Stimulated activated CD4-positive, alpha-beta T cell treated with anti-CD3 and anti-CD28 coated beads, Interleukin-2, amount 100 ng/mL, for 48 hours (primary cell): ENCODE results near the gene PAX5.

ENCODE experiments used
- DNase-seq, 2 donors: peaks; one replicate each; pipeline ENCODE4 v3.0.0-alpha.2; 2020

Gene PAX5

DNA sequence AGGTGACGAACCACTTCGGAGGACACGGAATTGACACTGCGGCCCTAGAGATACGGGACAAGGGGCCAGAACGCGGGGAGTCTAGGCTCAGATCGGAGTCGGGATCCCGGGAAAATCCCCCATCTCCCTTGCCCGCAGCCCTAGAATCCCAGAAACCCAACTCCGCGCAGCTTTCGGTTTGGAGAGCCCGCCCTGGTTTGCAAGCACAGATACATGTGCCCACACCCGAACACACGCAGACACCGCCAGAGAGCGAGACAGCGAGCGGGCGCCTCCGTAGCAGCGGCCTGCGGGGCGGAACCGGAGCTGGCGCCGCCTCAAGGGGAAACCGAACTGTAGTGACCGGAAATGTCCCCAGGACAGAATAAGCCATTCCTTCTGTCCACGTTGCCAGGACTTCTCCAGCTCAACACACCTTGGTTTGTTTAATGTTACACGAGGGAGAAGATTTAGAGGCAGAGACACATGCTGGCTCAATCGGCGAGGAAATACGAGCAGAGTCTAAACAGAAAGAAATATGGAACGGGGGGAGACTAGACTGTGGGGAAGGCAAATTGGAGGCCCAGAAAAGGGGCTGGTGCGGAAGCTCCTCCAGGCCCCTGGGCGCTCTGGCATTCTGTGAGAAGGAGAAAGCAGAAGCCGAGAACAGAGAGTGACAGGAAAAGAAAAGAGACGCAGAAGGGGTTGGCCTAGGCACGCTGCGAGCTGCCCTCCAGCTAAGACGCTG is 2.9 kb upstream of the PAX5 start:
- peak in 1 of 2 donors; percentile 46 for DNase-seq

DNA sequence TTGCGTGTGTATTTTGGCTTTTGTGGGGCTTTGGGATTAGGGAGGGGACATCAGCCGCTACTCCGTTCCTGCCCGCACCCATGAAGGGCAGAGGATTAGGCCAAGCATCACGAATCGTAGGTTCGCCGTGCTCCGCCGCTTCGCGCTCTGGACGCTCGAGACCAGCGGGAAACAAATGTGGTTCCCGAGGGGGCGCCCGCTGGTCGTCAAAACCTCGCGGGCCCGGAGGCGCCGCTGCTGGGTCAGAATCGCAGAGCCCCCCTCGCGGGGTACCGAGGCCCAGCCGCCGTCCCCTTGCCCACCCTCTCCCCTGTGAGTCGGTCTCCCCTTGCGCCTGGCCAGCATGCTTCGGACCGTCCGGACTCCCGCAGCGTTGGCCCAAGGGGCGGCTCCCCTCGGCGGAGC is 2.3 kb upstream of the PAX5 start:
- DNase-seq, result no peak

DNA sequence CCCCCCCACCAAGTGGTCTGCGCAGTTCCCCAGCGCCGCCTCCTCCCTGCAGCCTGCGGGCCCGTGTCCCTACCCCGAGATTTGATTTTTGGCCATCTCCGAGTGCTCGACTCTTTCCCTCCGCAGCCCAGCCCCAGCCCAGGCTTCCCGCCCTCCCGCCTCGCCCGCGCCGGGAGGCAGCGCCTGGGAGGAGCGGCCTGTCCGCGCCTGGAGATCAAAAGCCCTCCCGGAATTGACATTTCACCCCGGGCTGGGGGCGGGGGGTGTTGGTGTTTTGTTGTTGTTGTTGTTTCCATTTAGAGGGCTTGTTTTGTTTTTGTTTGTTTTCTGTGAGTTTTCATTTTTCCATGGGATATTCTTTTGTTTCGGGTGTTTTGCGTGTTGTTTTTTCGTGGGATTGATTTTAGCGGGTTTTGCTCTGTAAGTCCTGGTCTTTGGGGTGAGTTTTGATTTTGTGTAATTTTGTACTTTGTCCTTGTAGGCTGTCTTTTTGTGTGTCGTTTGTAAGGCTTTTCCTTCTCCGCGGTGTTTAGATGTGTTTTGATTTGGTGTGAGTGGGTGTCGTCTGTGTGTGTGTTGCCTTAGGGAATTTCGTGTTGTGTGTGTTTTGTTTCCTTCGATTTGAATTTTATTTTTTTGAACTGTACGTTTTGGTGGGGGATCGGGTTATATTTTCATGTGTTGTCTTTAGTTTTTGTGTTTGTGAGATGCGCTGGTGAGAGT is 1.7 kb upstream of the PAX5 start:
- no peak for DNase-seq

DNA sequence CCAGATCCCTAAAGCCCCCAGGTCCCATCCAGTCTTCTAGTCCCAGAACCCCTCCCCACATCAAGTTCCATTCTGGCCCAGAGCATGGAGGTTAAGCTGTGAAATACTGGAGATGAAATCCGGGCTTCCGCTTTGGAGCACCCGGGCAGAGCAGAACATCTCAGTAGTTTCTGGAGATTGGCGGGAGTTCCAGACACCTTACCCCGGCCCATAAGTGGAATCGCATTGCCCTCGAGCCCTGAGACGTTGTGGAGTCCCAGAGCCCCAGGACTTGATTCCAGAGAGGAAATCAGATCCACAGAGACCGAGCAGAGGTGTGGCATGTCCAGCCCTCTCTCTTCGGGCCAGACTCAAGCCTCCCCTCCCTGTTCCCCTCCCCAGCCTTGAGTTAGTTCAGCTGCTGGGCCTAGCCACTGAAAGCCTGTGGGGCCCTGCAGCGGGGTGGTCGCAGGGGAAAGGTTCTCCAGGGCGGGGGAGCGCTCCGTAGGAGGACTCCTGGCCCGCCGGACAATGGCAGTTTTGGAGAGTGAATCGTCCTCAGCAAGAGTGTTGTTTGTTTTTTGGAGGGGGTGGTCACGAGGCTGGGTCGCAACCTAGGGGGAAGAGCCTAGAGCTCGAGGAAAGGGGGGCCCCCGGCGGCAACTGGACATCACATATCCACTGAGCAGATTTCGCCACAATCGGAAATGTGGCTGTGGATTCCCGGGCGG is 1.0 kb upstream of the PAX5 start:
- no peak for DNase-seq

DNA sequence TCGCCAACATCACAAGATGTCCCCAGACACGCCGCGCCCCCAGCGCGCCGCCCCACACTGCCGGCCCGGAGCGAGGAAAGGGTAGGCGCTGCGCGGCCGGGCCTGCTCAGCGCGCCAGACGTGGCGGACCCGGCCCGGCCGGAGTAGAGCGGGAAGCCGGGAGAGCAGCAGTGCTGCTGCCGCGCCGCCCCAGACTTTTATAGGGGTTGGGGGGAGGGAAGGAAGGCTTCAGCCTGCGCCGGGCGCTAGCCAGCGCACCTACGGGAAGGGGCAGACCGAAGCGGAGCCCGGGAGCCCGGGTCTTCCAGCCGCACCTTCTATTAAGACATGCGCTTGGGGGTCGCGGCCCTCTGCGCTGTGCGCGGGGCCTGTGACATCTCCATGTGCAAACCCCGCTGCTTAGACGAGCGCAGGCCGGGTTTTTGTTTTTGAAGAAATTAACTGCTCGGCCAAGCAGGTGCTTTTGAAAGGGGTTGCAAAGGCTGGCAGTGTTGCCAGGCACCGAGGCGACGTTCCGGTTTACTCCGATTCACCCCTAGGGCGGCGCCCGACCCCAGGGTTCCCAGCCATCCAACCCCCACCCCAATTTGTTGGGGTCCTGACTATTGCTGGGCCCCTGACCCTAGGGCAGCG is 353 bp upstream of the PAX5 start:
- DNase-seq, result peak in 1 of 2 donors; percentile 26

DNA sequence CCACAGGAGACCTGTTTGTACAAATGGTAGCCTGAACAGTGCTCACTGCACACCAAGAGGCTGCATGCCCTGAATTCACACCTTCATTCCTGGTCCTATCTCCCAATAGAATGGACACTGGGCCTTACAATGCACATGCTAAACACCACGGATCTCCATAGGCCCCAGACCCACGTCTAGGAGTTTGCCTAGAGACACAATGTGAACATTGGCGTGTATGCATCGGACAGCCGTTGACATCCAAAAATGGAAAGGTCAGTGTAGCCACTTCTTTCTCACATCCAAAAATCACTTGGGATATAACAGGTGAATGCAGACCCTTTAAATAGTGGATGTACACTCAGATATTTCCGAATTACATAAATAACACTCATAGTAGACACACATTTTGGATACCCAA is 927 bp downstream of the PAX5 start:
- DNase-seq, result no peak

DNA sequence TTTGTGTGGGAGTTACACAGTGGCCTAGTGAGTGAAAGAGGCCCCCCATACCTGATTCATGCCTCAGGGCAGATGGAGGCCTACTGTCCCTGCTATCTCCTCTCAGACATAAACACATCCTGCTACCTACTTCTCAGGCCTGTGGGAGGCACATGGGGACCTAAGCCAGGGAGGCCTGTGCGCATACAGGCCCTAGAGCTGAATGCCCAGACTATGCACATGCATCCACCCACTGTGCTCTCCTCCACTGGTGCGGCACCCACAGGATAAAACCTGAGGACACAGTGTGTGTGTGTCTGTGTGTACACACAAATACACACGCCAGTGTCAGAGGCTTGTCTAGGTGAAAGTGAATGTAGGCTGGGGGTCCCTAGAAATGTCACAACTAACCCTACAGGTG is 1.4 kb downstream of the PAX5 start:
- no peak for DNase-seq

DNA sequence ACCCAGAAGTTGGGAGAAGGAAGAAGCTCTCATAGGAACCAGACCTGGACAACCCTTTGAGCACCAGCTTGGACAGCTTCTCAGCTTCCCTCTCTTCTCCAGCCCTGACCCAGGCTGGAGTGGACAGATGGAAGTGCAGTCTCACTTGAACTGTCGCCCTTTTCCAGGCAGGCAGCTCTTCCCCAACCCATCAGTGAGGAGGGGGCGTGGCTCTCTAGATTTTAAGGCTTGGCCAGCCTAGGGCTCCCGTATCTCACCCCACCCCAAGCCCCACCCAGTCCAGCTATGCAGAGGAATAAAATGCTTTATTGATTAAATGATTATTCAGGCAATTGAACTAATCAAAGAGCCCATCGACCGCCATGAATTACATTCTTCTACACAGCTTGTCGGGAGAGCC is 2.2 kb downstream of the PAX5 start:
- DNase-seq, result no peak

DNA sequence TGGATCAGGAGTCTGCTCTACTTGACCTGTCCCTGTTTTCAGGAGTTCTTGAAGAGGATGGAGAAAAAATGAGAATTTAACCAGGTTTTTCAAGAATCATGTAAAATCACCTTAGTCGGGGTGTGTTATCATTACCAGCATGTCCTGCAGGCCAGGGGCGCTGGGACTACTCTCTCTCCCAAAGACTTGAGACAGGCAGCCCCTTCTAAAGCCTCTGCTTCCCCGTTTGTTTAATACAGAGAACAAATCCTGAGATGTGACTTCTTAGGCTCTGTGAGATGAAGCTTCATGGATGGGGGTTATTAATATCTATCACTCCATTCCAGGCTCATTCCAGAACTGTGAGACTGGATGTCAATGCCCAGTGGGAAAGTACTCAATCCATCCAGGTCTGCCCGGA is 3.0 kb downstream of the PAX5 start:
- DNase-seq, result no peak

DNA sequence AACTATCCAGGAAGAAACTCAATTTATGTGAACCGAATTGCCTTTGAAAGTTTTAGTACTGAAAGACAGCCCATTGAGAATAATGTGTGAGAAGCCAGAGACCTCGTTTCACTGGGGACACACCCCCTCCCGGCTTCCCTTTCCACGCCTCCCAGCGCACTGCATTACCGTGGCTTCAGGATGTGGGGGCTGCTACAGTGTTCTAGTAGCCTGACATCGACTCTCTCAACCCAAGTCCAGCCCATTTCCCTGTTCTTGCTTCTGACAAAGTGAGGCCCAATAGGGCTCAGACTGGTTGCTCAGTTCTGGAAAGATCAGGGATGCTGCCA is 3.5 kb downstream of the PAX5 start:
- DNase-seq, result no peak

DNA sequence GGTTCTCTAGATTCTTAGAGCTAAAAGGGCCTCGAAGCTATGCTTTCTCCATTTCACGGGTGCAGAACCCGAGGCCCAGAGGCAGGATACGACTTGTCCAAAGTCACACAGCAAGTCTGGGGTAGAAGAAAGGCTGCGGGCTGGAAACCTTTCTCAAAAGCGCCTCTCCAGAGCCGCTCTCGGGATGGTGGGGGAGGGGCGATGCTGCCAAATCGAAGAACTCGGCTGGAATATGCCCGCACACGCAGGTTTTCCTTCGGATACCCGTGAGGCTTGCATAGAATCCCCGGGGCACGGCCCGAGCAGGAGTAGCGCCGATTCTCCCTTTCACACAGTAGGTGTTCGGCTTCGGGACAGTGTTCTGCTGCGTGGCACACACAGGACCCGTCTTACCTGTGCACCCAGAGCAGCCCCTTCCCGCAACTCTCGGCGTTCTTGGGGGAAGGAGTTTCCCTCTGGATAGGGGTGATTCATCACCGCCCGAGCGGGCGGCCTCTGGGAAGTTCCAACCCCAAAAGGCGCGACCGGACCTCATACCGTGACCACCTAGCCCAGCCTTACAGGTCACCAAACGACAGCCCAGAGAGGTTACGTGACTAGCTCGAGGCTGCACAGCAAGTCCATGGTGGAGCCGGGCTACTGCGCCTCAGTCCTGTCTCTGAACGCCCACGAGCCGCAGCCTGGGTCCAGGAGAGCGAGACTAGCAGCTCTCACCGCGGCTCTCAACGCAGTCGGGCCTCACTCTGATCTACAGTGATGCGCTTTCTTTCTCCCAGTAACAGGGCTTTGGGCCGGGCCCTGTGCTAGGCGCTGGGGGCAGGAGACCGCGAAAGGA is 4.1 kb downstream of the PAX5 start:
- DNase-seq, result no peak

DNA sequence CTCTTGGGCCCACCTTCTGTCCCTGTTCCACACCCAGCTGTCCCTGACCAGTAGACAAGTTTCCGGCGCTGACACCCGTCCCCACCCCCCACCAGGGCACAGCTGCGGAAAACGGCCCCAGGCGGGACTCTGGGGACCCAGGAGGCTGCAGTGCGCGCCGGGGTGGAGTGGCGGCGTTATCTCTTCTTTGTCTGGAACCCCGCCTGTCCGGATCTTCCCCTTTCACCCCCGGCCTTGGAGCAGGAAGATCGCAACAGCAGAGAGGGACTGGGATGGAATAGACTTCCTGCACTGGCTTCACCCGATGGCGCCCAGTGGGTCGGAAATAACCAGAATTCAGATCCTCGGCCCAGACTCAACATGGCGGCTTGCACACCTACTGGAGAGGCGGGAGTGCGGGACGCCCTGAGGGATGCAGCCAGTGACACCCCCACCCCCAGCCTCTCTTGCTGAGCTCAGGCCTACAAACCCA is 4.7 kb downstream of the PAX5 start:
- no peak for DNase-seq

DNA sequence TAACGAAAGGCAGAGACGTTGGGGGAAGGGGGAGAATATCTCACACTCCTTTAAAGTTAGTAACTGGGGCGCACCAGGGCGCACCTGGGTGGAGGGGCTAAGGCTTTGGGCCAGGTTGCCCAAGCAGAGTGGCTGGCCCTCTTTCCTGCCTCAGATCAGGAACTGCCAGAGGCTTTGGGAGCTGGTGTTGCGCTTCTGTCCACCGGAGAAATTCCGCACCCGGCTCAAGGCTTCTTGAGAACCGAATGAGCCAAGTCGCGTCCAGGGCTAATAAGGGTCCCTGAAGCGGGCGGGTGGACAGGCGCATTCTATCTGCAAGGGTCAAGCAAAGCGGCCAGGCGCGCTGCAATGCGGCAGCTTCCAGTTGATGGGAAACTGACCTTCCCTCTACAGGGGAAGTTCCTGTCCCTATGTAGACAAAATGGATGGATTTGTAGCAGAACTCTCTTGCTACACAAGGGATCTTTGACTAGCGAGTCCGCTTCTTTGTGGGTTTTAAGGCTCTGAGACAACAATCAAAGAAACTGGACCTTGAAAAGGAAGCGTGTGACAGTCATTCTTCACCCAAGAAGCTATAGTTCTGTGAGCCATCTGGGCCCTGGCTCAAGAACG is 5.5 kb downstream of the PAX5 start:
- DNase-seq, result no peak

DNA sequence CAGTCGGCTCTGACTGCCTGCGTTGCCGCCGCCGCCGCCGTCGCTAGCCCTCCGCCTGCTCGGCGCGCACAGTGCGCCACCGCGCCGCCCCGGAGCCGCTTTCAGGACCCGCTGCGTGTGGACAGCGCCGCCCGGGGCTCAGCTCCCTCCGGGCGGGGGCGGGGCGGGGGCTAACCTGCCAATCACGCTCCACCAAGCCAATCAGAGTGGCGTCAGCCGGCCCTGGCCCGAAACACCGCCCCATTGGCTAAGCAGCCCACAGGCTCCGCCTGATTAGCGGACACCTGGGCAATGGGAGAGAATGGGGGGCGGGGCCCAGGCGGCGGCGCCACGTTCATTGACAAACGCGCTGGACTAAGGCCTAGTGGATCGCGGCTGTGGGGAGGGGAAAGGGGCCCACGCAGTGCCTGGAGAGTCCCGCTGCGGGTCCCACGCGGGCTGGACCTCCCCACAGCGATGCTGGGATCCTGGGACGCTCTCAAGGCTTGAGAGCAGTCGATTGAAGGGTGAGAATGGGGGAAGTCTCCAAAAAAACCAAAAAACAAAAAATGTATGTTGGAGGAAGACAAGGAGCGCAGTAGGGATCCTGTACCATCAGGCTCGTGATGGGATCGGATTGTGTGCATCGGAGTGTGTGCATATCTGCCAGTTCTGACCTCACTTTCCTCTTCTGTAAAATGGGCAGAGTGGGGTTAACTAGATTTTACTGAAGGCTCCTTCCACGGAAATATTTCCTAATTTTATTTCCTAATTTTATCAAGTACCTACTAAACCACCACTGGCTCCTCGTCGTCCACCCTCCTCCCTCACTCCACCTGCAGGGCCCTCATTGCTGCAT is 6.3 kb downstream of the PAX5 start:
- peak; percentile 88 to 89 for DNase-seq

DNA sequence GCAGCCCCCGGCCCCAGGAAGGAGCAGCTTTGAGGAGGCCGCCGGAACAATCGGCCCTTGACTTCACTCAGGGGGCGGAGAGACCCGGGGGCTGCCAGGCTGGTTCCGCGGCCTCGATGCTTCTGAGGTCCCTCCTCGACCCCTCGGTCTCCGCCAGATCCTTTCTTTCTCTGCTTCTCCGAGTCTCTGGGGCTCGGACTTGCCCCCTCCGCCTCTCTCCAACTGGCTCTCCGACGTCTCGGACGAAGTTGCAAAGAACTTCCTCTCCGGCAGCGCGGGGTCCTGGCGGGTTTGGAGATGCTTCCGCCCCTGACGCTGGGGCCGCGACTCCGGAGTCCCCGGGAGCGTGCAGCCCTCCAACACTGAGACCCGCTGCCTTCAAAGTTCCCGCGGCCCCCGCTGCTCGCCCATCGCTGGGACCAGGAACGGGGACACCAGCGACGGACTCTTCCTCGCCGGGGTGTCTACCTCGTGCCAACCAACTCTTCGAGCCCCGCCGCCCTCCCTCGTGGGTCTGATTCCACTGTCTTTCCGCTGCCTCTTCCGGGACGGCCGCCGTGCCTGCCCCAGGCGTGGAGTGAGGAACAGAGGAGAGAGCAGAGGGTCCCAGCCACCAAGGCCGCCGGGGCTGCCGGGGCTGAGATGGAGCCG is 7.0 kb downstream of the PAX5 start:
- DNase-seq, result no peak

DNA sequence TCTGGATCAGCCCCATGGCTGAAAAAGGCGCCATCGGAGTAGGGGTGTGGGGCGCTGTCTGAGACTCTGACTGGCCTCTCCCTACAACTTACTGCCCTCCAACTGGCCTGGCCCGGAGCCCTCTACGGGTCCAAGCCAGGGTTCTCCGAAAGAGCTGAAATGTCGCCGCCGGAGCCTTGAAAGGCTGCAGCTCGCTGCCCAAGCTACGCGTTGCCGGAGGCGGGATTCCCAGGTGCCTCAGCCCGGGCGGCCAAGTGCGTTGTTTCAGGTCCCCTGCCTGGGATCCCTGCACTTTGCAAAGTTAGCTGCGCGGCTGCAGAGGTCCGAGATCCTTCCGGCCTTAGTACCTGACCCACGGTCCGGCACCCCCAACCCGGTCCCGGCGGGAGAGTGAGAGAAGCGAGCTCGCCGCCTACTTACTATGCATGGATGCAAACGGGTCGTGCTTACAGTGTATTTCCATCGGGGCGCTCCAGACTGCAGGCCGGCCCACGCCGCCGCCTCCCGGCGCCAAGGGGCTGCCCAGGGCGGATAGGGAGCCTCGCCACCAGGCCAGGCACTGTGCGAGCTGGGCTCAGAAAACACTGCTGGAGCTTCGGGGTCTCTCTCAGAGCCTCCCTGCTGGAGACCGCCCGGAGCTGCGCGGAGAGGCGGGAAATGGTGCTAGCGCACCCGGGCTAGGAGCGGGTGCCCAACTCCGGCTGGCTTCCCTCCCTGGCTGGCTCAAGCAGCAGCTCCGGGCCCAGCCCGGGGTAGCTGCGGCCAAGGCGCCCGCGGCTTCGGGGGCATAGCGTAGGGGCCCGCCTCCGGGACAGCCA is 7.7 kb downstream of the PAX5 start:
- DNase-seq, result no peak

DNA sequence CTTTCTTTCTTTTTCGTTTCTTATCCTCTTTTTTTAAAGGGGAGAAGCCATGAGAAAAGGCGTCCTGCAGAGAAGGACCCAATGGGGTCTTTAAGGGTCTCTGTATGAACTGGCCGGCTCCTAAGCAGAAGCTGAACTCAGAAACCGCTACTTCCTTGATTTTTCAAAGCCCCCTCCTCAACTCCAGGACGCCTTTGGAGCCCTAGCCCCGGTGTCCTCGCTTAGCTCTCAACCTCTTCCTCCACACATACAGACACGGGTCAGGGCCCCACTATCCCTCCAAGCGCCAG is 8.3 kb downstream of the PAX5 start:
- DNase-seq, result no peak

DNA sequence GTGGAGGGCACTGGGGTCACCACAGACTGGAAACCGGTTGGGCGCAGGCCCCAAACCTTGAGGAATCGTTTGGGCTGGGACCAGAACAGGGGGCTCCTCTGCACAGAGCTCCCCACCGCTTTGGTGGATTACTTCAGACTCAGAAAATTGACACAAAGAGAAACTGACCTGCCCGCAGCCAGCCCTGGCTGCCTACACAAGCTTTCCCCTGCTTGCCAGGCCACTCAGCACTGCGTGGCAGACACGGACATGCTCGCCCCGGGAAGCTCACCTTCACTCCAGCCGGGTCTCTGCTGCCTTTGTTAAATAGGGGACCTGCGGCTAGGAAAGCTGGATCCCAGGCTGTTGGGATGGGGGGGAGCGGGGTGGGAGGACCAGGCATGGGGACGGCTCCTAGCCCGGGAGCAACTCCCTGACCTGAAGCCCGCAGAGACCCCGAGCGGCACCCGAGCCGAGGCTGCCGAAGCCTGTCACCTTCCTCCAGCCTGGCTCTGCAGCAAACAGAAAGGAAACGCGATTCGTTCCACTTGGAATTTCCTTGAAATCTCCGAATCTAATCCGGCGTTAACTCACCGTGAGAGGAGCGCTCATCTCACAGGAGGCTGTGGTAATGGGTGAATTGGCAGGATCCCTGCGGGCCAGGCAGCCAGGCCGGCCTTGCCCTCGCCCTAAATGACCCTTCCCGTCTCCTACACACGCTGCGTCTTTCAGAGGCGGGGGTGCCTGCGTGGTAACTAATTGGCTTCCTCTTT is 8.8 kb downstream of the PAX5 start:
- DNase-seq, result no peak

DNA sequence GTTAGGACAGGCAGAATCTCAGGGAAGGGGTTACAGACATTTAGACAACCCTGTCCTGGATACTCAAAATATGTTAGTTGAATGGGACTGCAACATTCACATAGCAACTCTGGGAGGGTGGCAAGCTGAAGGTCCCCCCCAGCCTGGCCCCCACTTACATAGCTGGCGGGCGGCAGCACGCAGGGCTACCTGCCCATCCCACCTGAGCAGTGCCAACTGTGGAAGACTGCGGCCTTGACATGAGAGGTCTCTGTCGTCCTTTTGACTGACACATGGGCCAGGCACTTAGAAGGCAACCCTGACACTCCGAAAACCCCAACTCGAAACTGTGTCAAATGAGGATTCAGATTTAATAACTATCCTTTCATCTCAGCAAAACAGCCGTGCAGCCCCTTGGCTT is 16.5 kb downstream of the PAX5 start:
- no peak for DNase-seq
